OCI-LY1 (cell line): ENCODE measurements around the gene NPAS1.

Source experiments
- CTCF ChIP-seq: fragments of 200-600 bp; sonication (generic), shearing (Covaris generic); IDR thresholded peaks from 2 replicates; pipeline ENCODE4 v1.5.1; 2017; ENCODE audit warnings: mild to moderate bottlenecking, antibody characterized with exemption, low read length, moderate library complexity, mixed read lengths
- EZH2 ChIP-seq: fragments of 200-600 bp; sonication (generic), shearing (Covaris generic); IDR thresholded peaks from 2 replicates; pipeline ENCODE4 v1.8.0; 2017; ENCODE audit warnings: borderline replicate concordance, mixed run types, mild to moderate bottlenecking, antibody characterized with exemption, low read length, moderate library complexity, mixed read lengths

GRCh38 chr19:47047272-47047762 is 27.7 kb downstream of the NPAS1 start:
- TF ChIP-seq EZH2 = no peak
- no peak for TF ChIP-seq CTCF
